ENCODE data around the gene FAM151B. TPM values are rescaled to one million over a fixed set of nuclear protein-coding genes. Genes with fewer than 3 reads are reported as not detected.

The FAM151B gene
- total and polyA plus RNA-seq, 2 of the 13 experiments (the other 11 are each of a cell fraction or from before 2014, with no cell fraction given), result 0.61 to 1.0 TPM

GRCh38 chr5:80540691-80541090 is 52.8 kb downstream of the FAM151B start (continued):
- TF ChIP-seq PHF8 (CRISPR knock-in tag; IDR thresholded peaks at IDR 0.05), result no peak
- TF ChIP-seq ZNF121 (CRISPR knock-in tag; IDR thresholded peaks at IDR 0.05), result no peak
- TF ChIP-seq THAP8 (CRISPR knock-in tag; IDR thresholded peaks at IDR 0.05; ENCODE audit: borderline replicate concordance), result no peak
- no peak for TF ChIP-seq ZNF235 (CRISPR knock-in tag; IDR thresholded peaks at IDR 0.05; ENCODE audit: borderline replicate concordance)
- no peak for TF ChIP-seq ZNF138 (CRISPR knock-in tag; IDR thresholded peaks at IDR 0.05; ENCODE audit: low read depth)

- H3K9ac ChIP-seq (ENCODE audit: insufficient read depth, low read depth, low read length), result no peak overlapping the region
- intact Hi-C loops (cut with micrococcal nuclease; ENCODE audit: unreplicated experiment), result no loop called here
- H2AFZ ChIP-seq (ENCODE audit: low read length), result no peak overlapping the region
- H4K20me1 ChIP-seq (ENCODE audit: insufficient read depth, low read length), result no peaks in the 10 kb centered on the region
- no peak for DNase-seq (ENCODE audit: low spot score)
- ChIA-PET CTCF (ENCODE audit: low intra/inter-chr PET ratio, low total read pairs) (no interaction called here), POLR2A (no interaction called here)
- H3K27me3 ChIP-seq (ENCODE audit: control insufficient read depth in 1 of 2, insufficient read depth in 2 of 2, low read length in 2 of 2), result no peaks in the 10 kb centered on the region; a peak in 1 of 5 replicates
- no peak for FAIRE-seq
- no peak overlapping the region for H3K4me3 ChIP-seq (replicated peaks in 1 of 3; ENCODE audit: insufficient read depth in 1 of 3, low read depth in 2 of 3, low read length in 3 of 3)
- H3K79me2 ChIP-seq (ENCODE audit: insufficient read depth, low read length), result no peaks in the 10 kb centered on the region
- 22% methylated on average over 3 of the region's 3 CpGs for WGBS (ENCODE audit: low lambda C conversion rate)
- no peaks in the 10 kb centered on the region for H3K4me1 ChIP-seq (ENCODE audit: insufficient read depth, low read length)
- ATAC-seq, result no peak
- in situ Hi-C loops (cut with HindIII; ENCODE audit: extremely low pct_ligation_motif_present, low pct_unique_long_range_greater_than_20kb), result no loop called here
- no peak overlapping the region for H3K4me2 ChIP-seq (ENCODE audit: low read depth, low read length)
- H3K27ac ChIP-seq (ENCODE audit: extremely low read length, insufficient read depth, low read length), result no peak overlapping the region
- H3K36me3 ChIP-seq (replicated peaks in 1 of 2; ENCODE audit: control insufficient read depth in 1 of 2, insufficient read depth in 2 of 2, low read length in 2 of 2), result no peaks in the 10 kb centered on the region
- H3K9me3 ChIP-seq (ENCODE audit: low read length), result no peaks in the 10 kb centered on the region
- BruUV-seq (replicated peaks), result no TSS peak
- TF ChIP-seq NR2F1 (CRISPR knock-in tag; IDR thresholded peaks at IDR 0.05) (no peak), NFE2L2 (IDR thresholded peaks at IDR 0.05; ENCODE audit: low read length) (peak; percentile 64)
Observed at GRCh38 chr5:80541392-80541791, 53.5 kb downstream of the FAM151B start.

GRCh38 chr5:80554646-80555045 is 66.7 kb downstream of the FAM151B start:
- no TSS peak for BruUV-seq (replicated peaks)
- FAIRE-seq, result no peak
- no peaks in the 10 kb centered on the region for H4K20me1 ChIP-seq (ENCODE audit: insufficient read depth, low read length)
- no peak for DNase-seq (ENCODE audit: low spot score)
- 43% methylated on average over 4 of the region's 4 CpGs for WGBS (ENCODE audit: low lambda C conversion rate)
- H3K27me3 ChIP-seq (ENCODE audit: control insufficient read depth in 1 of 2, insufficient read depth in 2 of 2, low read length in 2 of 2), result peaks cover under 1 to 19% of the 10 kb centered on the region in 2 experiments; a peak in 4 of 5 replicates
- no peak overlapping the region for H3K27ac ChIP-seq (ENCODE audit: extremely low read length, insufficient read depth, low read length)
- H3K79me2 ChIP-seq (ENCODE audit: insufficient read depth, low read length), result no peaks in the 10 kb centered on the region
- no peak for ATAC-seq
- no peak overlapping the region for H3K4me2 ChIP-seq (ENCODE audit: low read depth, low read length)
- intact Hi-C loops (cut with micrococcal nuclease; ENCODE audit: unreplicated experiment), result no loop called here
- H2AFZ ChIP-seq (ENCODE audit: low read length), result no peak overlapping the region
- H3K4me1 ChIP-seq (ENCODE audit: insufficient read depth, low read length), result no peaks in the 10 kb centered on the region
- POLR2A ChIA-PET, result no interaction called here
- in situ Hi-C loops (cut with HindIII; ENCODE audit: extremely low pct_ligation_motif_present, low pct_unique_long_range_greater_than_20kb), result no loop called here
- no peaks in the 10 kb centered on the region for H3K9me3 ChIP-seq (ENCODE audit: low read length)
- CTCF ChIA-PET (ENCODE audit: low intra/inter-chr PET ratio, low total read pairs), result no interaction called here
- no peaks in the 10 kb centered on the region for H3K36me3 ChIP-seq (replicated peaks in 1 of 2; ENCODE audit: control insufficient read depth in 1 of 2, insufficient read depth in 2 of 2, low read length in 2 of 2)
- no peak overlapping the region for H3K9ac ChIP-seq (ENCODE audit: insufficient read depth, low read depth, low read length)
- no peak overlapping the region for H3K4me3 ChIP-seq (replicated peaks in 1 of 3; ENCODE audit: insufficient read depth in 1 of 3, low read depth in 2 of 3, low read length in 3 of 3)
- TF ChIP-seq GATAD2A (CRISPR knock-in tag; IDR thresholded peaks at IDR 0.05), result no peak
- TF ChIP-seq ZNF549 (CRISPR knock-in tag; IDR thresholded peaks at IDR 0.05), result no peak
- TF ChIP-seq TEAD2 (CRISPR knock-in tag; IDR thresholded peaks at IDR 0.05), result no peak
- TF ChIP-seq ZNF737 (CRISPR knock-in tag; IDR thresholded peaks at IDR 0.05; ENCODE audit: borderline replicate concordance), result no peak
- no peak for TF ChIP-seq CSRNP1 (CRISPR knock-in tag; IDR thresholded peaks at IDR 0.05)
- no peak for TF ChIP-seq SAP130 (CRISPR knock-in tag; IDR thresholded peaks at IDR 0.05; ENCODE audit: low read depth)
- no peak for TF ChIP-seq ZNF570 (CRISPR knock-in tag; IDR thresholded peaks at IDR 0.05; ENCODE audit: borderline replicate concordance)
- no peak for TF ChIP-seq MTERF4 (CRISPR knock-in tag; IDR thresholded peaks at IDR 0.05)
- no peak for TF ChIP-seq HMG20A (CRISPR knock-in tag; IDR thresholded peaks at IDR 0.05; ENCODE audit: borderline replicate concordance)

Measured in HepG2 (cell line).